Measurements from ENCODE around the gene DDN. TPM values are rescaled to one million over a fixed set of nuclear protein-coding genes. Genes with fewer than 3 reads are reported as not detected.

DDN gene
- 0.06 and 0.14 TPM in 2 replicates for total RNA-seq (2014; rRNA removed; shearing (Covaris generic))

GRCh38 chr12:48999371-49000131 is at the start of gene DDN:
DDN (minus strand) TSS chr12:48999375; CDS start chr12:48999287, 88 bp downstream.
- DNase-seq (ENCODE audit: low spot score), result no peak

GRCh38 chr12:49048953-49049352 is 49.8 kb upstream of the DDN start:
- no peak for DNase-seq (ENCODE audit: low spot score)

GRCh38 chr12:49046129-49046895 is 47.1 kb upstream of the DDN start:
- no peak for DNase-seq (ENCODE audit: low spot score)

- no peak for DNase-seq (ENCODE audit: low spot score)
Measured at GRCh38 chr12:49044660-49045059, 45.5 kb upstream of the DDN start.

GRCh38 chr12:49043856-49044258 is 44.7 kb upstream of the DDN start:
- peak; percentile 41 for DNase-seq (ENCODE audit: low spot score)

- DNase-seq (ENCODE audit: low spot score), result no peak
Measured at GRCh38 chr12:49043241-49043640, 44.1 kb upstream of the DDN start.

- DNase-seq (ENCODE audit: low spot score), result no peak
Measured at GRCh38 chr12:49041881-49042484, 42.8 kb upstream of the DDN start.

- no peak for DNase-seq (ENCODE audit: low spot score)
Measured at GRCh38 chr12:49041036-49041880, 42.1 kb upstream of the DDN start.

GRCh38 chr12:49040364-49040855 is 41.2 kb upstream of the DDN start:
- DNase-seq (ENCODE audit: low spot score), result no peak

GRCh38 chr12:49039421-49040363 is 40.5 kb upstream of the DDN start:
- DNase-seq (ENCODE audit: low spot score), result no peak

- DNase-seq (ENCODE audit: low spot score), result no peak
Measured at GRCh38 chr12:49038291-49038955, 39.2 kb upstream of the DDN start.

- no peak for DNase-seq (ENCODE audit: low spot score)
Measured at GRCh38 chr12:49037947-49038237, 38.7 kb upstream of the DDN start.

GRCh38 chr12:49037111-49037946 is 38.2 kb upstream of the DDN start:
- no peak for DNase-seq (ENCODE audit: low spot score)

GRCh38 chr12:49036029-49036428 is 36.9 kb upstream of the DDN start:
- DNase-seq (ENCODE audit: low spot score), result no peak

- no peak for DNase-seq (ENCODE audit: low spot score)
Measured at GRCh38 chr12:49034286-49034622, 35.1 kb upstream of the DDN start.

GRCh38 chr12:49033611-49034285 is 34.6 kb upstream of the DDN start:
- DNase-seq (ENCODE audit: low spot score), result no peak

GRCh38 chr12:49032679-49033447 is 33.7 kb upstream of the DDN start:
- no peak for DNase-seq (ENCODE audit: low spot score)

- DNase-seq (ENCODE audit: low spot score), result no peak
Measured at GRCh38 chr12:49032276-49032675, 33.1 kb upstream of the DDN start.
